Activated effector memory CD4-positive, alpha-beta T cell treated with Interleukin-2 at 50 U/mL for 16 hours (primary cell): ENCODE measurements around the gene CNNM4.

Source experiments
- DNase-seq: peaks from one replicate; pipeline ENCODE4 v3.0.0-alpha.2; 2020

Gene CNNM4

GRCh38 chr2:96760986-96761832 lies 507 bp downstream of the CNNM4 start:
- no peak for DNase-seq

- DNase-seq, result no peak
Observed at GRCh38 chr2:96762529-96763311, 2.0 kb downstream of the CNNM4 start.

- DNase-seq, result no peak
Observed at GRCh38 chr2:96763511-96764252, 3.0 kb downstream of the CNNM4 start.

- no peak for DNase-seq
Observed at GRCh38 chr2:96764253-96764637, 3.5 kb downstream of the CNNM4 start.

GRCh38 chr2:96767135-96767871 lies 6.6 kb downstream of the CNNM4 start:
- DNase-seq, result no peak

- DNase-seq, result no peak
Observed at GRCh38 chr2:96768083-96768561, 7.4 kb downstream of the CNNM4 start.

GRCh38 chr2:96769814-96770213 lies 9.1 kb downstream of the CNNM4 start:
- no peak for DNase-seq

GRCh38 chr2:96770442-96771202 lies 9.9 kb downstream of the CNNM4 start:
- no peak for DNase-seq

GRCh38 chr2:96771796-96772618 lies 11.3 kb downstream of the CNNM4 start:
- DNase-seq, result no peak

- no peak for DNase-seq
Observed at GRCh38 chr2:96772903-96773671, 12.4 kb downstream of the CNNM4 start.

GRCh38 chr2:96773922-96774321 lies 13.2 kb downstream of the CNNM4 start:
- DNase-seq, result peak; percentile 14

GRCh38 chr2:96775160-96775559 lies 14.5 kb downstream of the CNNM4 start:
- no peak for DNase-seq

GRCh38 chr2:96783388-96783787 lies 22.7 kb downstream of the CNNM4 start:
- no peak for DNase-seq

GRCh38 chr2:96787411-96787810 lies 26.7 kb downstream of the CNNM4 start:
- DNase-seq, result no peak

GRCh38 chr2:96788442-96789244 lies 27.9 kb downstream of the CNNM4 start:
- no peak for DNase-seq

GRCh38 chr2:96789245-96789617 lies 28.5 kb downstream of the CNNM4 start:
- no peak for DNase-seq

- no peak for DNase-seq
Observed at GRCh38 chr2:96792772-96793749, 32.4 kb downstream of the CNNM4 start.

- no peak for DNase-seq
Observed at GRCh38 chr2:96795076-96795475, 34.4 kb downstream of the CNNM4 start.
